ENCODE results near the gene POLH. TPM values are rescaled to one million over a fixed set of nuclear protein-coding genes. Genes with fewer than 3 reads are reported as not detected.

Gene POLH
- total and polyA plus RNA-seq, 2 experiments from 2014 or later: 5.1 to 7.4 TPM

DNA sequence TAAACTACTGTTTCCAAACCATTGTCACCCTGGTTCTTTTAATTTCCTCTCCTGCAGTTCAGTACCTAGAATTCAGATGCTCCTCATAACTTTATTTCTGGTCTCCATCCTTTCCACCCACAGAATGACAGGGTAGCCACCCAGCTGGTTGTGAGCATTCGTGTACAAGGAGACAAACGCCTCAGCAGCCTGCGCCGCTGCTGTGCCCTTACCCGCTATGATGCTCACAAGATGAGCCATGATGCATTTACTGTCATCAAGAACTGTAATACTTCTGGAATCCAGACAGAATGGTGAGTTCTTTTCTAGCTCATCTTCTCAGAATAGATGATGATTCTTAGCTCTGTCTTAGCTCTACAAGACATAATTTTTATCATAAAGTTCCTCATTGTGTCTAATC is 34.4 kb downstream of the POLH start:
- H3K9me2 ChIP-seq (replicated peaks; ENCODE audit: insufficient read depth): no peaks in the 10 kb centered on the region
- no peaks in the 10 kb centered on the region for H3K27me3 ChIP-seq
- no peaks in the 10 kb centered on the region for H3K4me1 ChIP-seq (ENCODE audit: insufficient read depth)
- no peaks in the 10 kb centered on the region for H3K9me3 ChIP-seq (ENCODE audit: low read depth)
- H3K36me3 ChIP-seq (replicated peaks; ENCODE audit: insufficient read depth, low read depth): no peaks in the 10 kb centered on the region
- no peak for DNase-seq (ENCODE audit: low spot score)
- no peaks in the 10 kb centered on the region for H3K79me2 ChIP-seq
- H3K4me2 ChIP-seq: no peak overlapping the region
- no peak for TF ChIP-seq EZH2phosphoT487 (IDR thresholded peaks at IDR 0.05; ENCODE audit: low read depth, severe bottlenecking, unreplicated experiment)
- no peak for TF ChIP-seq EZH2 (IDR thresholded peaks at IDR 0.05; ENCODE audit: borderline replicate concordance)
- TF ChIP-seq CTCF (IDR thresholded peaks at IDR 0.05; ENCODE audit: poor library complexity): no peak
- WGBS (ENCODE audit: low lambda C conversion rate, missing lambda C conversion rate): 95% methylated on average over 5 of the region's 5 CpGs
- no peak overlapping the region for H2AFZ ChIP-seq
- no peak overlapping the region for H3K27ac ChIP-seq
- H3K4me3 ChIP-seq: no peak overlapping the region
- H4K20me1 ChIP-seq (ENCODE audit: insufficient read depth, poor library complexity, severe bottlenecking): no peaks in the 10 kb centered on the region

GRCh38 chr6:43613721-43614395 is 37.9 kb downstream of the POLH start:
- no peak for TF ChIP-seq EZH2phosphoT487 (IDR thresholded peaks at IDR 0.05; ENCODE audit: low read depth, severe bottlenecking, unreplicated experiment)
- TF ChIP-seq CTCF (IDR thresholded peaks at IDR 0.05; ENCODE audit: poor library complexity): no peak
- TF ChIP-seq EZH2 (IDR thresholded peaks at IDR 0.05; ENCODE audit: borderline replicate concordance): no peak
- H2AFZ ChIP-seq: no peak overlapping the region
- H4K20me1 ChIP-seq (ENCODE audit: insufficient read depth, poor library complexity, severe bottlenecking): no peaks in the 10 kb centered on the region
- no peaks in the 10 kb centered on the region for H3K4me1 ChIP-seq (ENCODE audit: insufficient read depth)
- H3K79me2 ChIP-seq: no peaks in the 10 kb centered on the region
- DNase-seq (ENCODE audit: low spot score): no peak
- H3K4me3 ChIP-seq: no peak overlapping the region
- no peaks in the 10 kb centered on the region for H3K9me2 ChIP-seq (replicated peaks; ENCODE audit: insufficient read depth)
- no peak overlapping the region for H3K27ac ChIP-seq
- WGBS (ENCODE audit: low lambda C conversion rate, missing lambda C conversion rate): 97% methylated on average over 6 of the region's 6 CpGs
- H3K4me2 ChIP-seq: no peak overlapping the region
- no peaks in the 10 kb centered on the region for H3K36me3 ChIP-seq (replicated peaks; ENCODE audit: insufficient read depth, low read depth)
- H3K9me3 ChIP-seq (ENCODE audit: low read depth): no peaks in the 10 kb centered on the region
- no peaks in the 10 kb centered on the region for H3K27me3 ChIP-seq

- H3K27ac ChIP-seq: no peak overlapping the region
- no peaks in the 10 kb centered on the region for H4K20me1 ChIP-seq (ENCODE audit: insufficient read depth, poor library complexity, severe bottlenecking)
- no peaks in the 10 kb centered on the region for H3K79me2 ChIP-seq
- no peaks in the 10 kb centered on the region for H3K9me2 ChIP-seq (replicated peaks; ENCODE audit: insufficient read depth)
- no peak overlapping the region for H2AFZ ChIP-seq
- no peaks in the 10 kb centered on the region for H3K9me3 ChIP-seq (ENCODE audit: low read depth)
- no peak overlapping the region for H3K4me2 ChIP-seq
- no peaks in the 10 kb centered on the region for H3K4me1 ChIP-seq (ENCODE audit: insufficient read depth)
- H3K27me3 ChIP-seq: no peaks in the 10 kb centered on the region
- no peaks in the 10 kb centered on the region for H3K36me3 ChIP-seq (replicated peaks; ENCODE audit: insufficient read depth, low read depth)
- DNase-seq (ENCODE audit: low spot score): no peak
- 75% methylated on average over 3 of the region's 3 CpGs for WGBS (ENCODE audit: low lambda C conversion rate, missing lambda C conversion rate)
- TF ChIP-seq EZH2phosphoT487 (IDR thresholded peaks at IDR 0.05; ENCODE audit: low read depth, severe bottlenecking, unreplicated experiment) (no peak), EZH2 (IDR thresholded peaks at IDR 0.05; ENCODE audit: borderline replicate concordance) (no peak), CTCF (IDR thresholded peaks at IDR 0.05; ENCODE audit: poor library complexity) (no peak)
- H3K4me3 ChIP-seq: no peak overlapping the region
Measured at GRCh38 chr6:43614396-43614730, 38.4 kb downstream of the POLH start.

Measured in hepatocyte (in vitro differentiated cells).